Kidney epithelial cell (primary cell): Measurements from ENCODE around the gene CAMTA1. TPM values are rescaled to one million over a fixed set of nuclear protein-coding genes. Genes with fewer than 3 reads are reported as not detected.

ENCODE experiments used
- DNase-seq: peaks from one replicate; pipeline ENCODE4 v3.0.0-alpha.2; 2010; ENCODE audit warnings: low read depth
- H3K27me3 ChIP-seq: 2 replicates; pipeline ENCODE4 v1.6.0; 2011; ENCODE audit warnings: low read length; ENCODE audit not compliant: control insufficient read depth, insufficient read depth
- H3K36me3 ChIP-seq: 2 replicates; pipeline ENCODE4 v1.5.1; 2011; ENCODE audit warnings: low read length; ENCODE audit not compliant: control insufficient read depth, insufficient read depth
- H3K4me3 ChIP-seq: 2 replicates; pipeline ENCODE4 v1.5.1; 2011; ENCODE audit warnings: low read depth, mild to moderate bottlenecking, control low read depth, low read length
- CTCF ChIP-seq: IDR thresholded peaks from 2 replicates; pipeline ENCODE4 v1.5.1; 2011; ENCODE audit warnings: mild to moderate bottlenecking, moderate library complexity, low read length, control low read depth, inconsistent platforms; ENCODE audit not compliant: insufficient read depth, poor library complexity, severe bottlenecking
- total RNA-seq: library from RNA; depleted of rRNA; stranded (reverse); fragments of >200 nt; gene quantifications from 2 replicates; pipeline ENCODE4 v1.2.3, GENCODE V29; 2015

CAMTA1 gene
- total RNA-seq, 1 donor from 2014 or later = 76.5 TPM

GRCh38 chr1:7463526-7463925, 678.3 kb downstream of the CAMTA1 start:
- no peaks in the 10 kb centered on the region for H3K36me3 ChIP-seq
- TF ChIP-seq CTCF = no peak
- H3K4me3 ChIP-seq = no peak overlapping the region
- DNase-seq = no peak
- H3K27me3 ChIP-seq = peaks cover 5% of the 10 kb centered on the region

DNA sequence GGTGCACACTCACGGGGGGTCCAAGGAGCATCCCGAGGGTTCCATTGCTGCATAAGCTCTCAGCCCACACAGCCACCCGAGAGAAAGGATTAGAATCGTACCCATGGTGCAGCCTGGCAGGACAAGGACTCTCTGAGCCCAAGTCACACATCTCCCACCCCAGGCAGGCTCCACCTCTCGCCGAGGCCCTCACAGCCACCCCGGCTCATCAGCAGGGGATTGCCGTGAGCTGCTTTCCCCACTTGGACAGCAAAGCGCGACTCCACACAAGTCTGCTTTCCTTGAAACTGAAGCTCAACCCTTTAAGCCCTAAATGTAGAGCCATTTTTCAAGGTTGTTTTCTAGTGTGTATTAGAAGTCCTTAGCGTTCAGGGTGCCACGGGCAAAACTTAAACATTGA, 679.5 kb downstream of the CAMTA1 start:
- DNase-seq = no peak
- Histone ChIP-seq H3K27me3 (no peaks in the 10 kb centered on the region), H3K4me3 (no peak overlapping the region), H3K36me3 (no peaks in the 10 kb centered on the region)
- no peak for TF ChIP-seq CTCF

DNA sequence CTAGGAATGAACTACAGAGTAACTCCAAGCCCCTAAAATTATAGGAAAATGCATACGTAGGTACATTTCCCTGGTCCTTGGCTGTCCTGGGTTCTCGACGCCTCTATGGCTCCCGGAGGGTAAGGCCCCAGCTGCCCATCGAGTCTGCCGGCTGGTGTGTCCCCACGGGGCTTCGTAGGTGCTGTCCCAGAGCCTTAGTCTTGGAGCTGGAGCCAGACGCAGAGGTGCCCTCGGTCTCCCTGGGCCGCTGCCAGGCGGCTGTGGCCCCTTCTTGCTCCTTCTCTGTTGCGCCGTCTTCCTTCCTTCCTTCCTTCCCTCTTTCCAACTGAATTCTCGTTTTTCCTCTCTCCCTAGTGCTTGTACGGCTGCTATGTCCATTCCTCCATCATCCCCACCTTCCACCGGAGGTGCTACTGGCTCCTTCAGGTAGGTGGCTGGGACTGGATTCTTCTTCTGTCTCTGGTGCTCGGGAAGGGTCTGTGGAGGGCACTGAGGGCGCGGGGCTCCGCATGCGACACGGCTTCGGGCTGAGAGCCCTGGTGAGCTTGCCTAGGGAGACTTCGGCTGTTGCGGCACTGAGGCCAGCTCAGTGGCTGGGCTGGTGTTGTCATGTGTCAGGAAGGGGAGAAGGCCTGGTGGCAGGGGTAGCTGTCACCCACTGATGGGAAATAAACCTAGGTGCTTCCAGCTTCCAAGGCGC, 682.4 kb downstream of the CAMTA1 start:
- no peaks in the 10 kb centered on the region for H3K36me3 ChIP-seq
- TF ChIP-seq CTCF = no peak
- no peak for DNase-seq
- no peak overlapping the region for H3K4me3 ChIP-seq
- no peaks in the 10 kb centered on the region for H3K27me3 ChIP-seq

DNA sequence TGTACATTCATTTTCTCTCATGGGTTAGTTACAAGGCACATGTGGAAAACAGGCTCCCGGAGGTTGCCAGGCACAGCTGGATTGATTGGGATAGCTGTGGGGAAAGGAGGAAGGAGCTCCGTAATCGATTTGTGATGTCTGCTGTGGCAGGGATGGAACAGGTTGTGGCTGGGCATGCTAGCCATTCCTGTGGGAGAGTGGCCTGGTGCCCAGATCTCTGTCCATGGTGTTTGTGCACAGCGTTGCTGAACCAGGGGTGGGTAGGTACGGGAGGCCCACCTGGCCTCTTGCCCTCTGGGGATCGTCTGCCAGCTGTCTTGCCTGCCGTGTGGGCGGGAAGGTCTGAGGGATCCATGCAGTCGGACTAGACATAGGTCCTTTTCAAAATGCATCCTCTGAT, 683.0 kb downstream of the CAMTA1 start:
- DNase-seq = no peak
- no peak for TF ChIP-seq CTCF
- H3K36me3 ChIP-seq = no peaks in the 10 kb centered on the region
- no peaks in the 10 kb centered on the region for H3K27me3 ChIP-seq
- H3K4me3 ChIP-seq = no peak overlapping the region

- no peaks in the 10 kb centered on the region for H3K36me3 ChIP-seq
- DNase-seq = no peak
- TF ChIP-seq CTCF = no peak
- no peak overlapping the region for H3K4me3 ChIP-seq
- H3K27me3 ChIP-seq = no peaks in the 10 kb centered on the region
Observed at GRCh38 chr1:7469255-7469938, 684.1 kb downstream of the CAMTA1 start.
